PFSK-1 (cell line): Measurements from ENCODE around the gene GAPT.

Experiments
- SIN3A ChIP-seq: IDR thresholded peaks from 2 replicates; pipeline ENCODE4 v1.6.1; 2012; ENCODE audit warnings: mild to moderate bottlenecking, low read length, moderate library complexity, borderline replicate concordance; ENCODE audit not compliant: insufficient read depth
- TAF1 ChIP-seq: IDR thresholded peaks from 2 replicates; pipeline ENCODE4 v1.6.1; 2012; ENCODE audit warnings: low read length, control low read depth, borderline replicate concordance; ENCODE audit not compliant: insufficient read depth
- TF ChIP-seq, protein P1 (sequence below), 2 experiments: IDR thresholded peaks; 2 replicates each; pipeline versions ENCODE4 v1.6.1 to v1.8.0; 2011 to 2012; ENCODE audit warnings: low read depth in 2 of 2, low read length in 2 of 2, control low read depth in 1 of 2, inconsistent platforms in 1 of 2, mild to moderate bottlenecking in 1 of 2, moderate library complexity in 1 of 2; ENCODE audit not compliant: insufficient read depth in 1 of 2

GRCh38 chr5:58447226-58447625 lies 44.0 kb upstream of the GAPT start:
- no peak for TF ChIP-seq TAF1
- TF ChIP-seq, protein P1, sequence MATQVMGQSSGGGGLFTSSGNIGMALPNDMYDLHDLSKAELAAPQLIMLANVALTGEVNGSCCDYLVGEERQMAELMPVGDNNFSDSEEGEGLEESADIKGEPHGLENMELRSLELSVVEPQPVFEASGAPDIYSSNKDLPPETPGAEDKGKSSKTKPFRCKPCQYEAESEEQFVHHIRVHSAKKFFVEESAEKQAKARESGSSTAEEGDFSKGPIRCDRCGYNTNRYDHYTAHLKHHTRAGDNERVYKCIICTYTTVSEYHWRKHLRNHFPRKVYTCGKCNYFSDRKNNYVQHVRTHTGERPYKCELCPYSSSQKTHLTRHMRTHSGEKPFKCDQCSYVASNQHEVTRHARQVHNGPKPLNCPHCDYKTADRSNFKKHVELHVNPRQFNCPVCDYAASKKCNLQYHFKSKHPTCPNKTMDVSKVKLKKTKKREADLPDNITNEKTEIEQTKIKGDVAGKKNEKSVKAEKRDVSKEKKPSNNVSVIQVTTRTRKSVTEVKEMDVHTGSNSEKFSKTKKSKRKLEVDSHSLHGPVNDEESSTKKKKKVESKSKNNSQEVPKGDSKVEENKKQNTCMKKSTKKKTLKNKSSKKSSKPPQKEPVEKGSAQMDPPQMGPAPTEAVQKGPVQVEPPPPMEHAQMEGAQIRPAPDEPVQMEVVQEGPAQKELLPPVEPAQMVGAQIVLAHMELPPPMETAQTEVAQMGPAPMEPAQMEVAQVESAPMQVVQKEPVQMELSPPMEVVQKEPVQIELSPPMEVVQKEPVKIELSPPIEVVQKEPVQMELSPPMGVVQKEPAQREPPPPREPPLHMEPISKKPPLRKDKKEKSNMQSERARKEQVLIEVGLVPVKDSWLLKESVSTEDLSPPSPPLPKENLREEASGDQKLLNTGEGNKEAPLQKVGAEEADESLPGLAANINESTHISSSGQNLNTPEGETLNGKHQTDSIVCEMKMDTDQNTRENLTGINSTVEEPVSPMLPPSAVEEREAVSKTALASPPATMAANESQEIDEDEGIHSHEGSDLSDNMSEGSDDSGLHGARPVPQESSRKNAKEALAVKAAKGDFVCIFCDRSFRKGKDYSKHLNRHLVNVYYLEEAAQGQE (IDR thresholded peaks at IDR 0.05; ENCODE audit: insufficient read depth in 1 of 2, low read depth in 2 of 2, low read length in 2 of 2), result no peak
- TF ChIP-seq SIN3A, result no peak
